NCI-H510A (cell line): ENCODE results near the gene PLPPR1.
"Not testable (repeated sequence)": the region's sequence is repeated elsewhere in the genome, so short reads cannot be mapped to it uniquely, and the experiment has no call there.

Experiments used
- DNase-seq: peaks from one replicate; lab custom pipeline; 2025; lab: John Stamatoyannopoulos, UW

PLPPR1 gene

GRCh38 chr9:101307051-101307450, 278.5 kb downstream of the PLPPR1 start:
- no peak for DNase-seq

DNA sequence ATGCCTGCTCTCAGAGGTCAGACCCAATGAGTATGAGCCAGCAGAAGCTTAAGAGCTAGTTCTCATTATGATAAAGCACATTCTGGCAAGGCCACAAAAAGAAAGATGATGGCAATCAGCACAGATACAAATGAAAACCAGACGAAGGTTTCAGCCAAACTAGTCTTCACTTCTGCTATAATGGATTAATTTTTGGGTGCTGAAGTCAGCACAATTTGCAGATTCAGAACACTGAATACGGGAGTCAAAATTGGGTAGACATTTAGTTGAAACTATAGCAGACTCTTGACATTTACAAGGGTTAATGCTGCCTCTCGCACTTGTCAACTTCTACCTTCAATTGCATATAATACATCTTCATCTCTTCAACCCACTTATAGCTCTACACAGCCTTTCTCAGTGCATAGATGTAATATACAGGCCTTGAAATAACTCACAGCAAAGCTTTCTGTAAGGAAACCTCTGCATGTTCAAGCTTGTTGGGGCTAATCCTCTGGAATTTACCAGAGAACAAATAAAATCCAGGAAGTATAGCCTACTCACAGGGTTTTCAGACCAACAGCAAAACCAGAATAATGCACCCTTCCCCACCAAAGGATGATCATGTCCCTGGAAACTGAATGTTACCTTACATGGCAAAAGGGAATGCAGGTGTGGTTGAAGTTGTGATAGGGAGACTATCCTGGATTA, 279.1 kb downstream of the PLPPR1 start:
- no peak for DNase-seq

DNA sequence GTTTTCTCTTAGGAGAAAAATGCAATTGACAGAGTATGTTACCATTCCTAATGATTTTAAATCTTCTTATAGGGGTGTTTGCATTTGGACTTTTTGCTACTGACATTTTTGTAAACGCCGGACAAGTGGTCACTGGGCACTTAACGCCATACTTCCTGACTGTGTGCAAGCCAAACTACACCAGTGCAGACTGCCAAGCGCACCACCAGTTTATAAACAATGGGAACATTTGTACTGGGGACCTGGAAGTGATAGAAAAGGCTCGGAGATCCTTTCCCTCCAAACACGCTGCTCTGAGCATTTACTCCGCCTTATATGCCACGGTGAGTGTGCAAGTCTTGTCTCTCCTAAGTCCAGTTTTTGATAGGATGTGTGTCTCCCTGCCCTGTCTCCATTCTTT, 280.6 kb downstream of the PLPPR1 start:
- DNase-seq = no peak

GRCh38 chr9:101311191-101311590, 282.7 kb downstream of the PLPPR1 start:
- no peak for DNase-seq

GRCh38 chr9:101311758-101312420, 283.4 kb downstream of the PLPPR1 start:
- DNase-seq = peak; percentile 12

DNA sequence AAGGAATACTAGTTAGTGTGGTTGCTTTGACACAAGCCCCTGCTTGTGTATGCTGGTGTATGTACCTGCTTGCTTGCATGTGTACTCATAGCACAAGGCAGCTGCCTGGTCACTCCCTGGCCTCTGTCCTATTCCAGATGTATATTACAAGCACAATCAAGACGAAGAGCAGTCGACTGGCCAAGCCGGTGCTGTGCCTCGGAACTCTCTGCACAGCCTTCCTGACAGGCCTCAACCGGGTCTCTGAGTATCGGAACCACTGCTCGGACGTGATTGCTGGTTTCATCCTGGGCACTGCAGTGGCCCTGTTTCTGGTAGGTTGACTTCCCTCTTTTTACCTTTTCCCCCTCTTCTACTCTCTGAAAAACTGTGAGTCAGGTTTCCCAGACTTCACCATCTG, 284.1 kb downstream of the PLPPR1 start:
- no peak for DNase-seq

- no peak for DNase-seq
Measured at GRCh38 chr9:101315112-101315450, 286.6 kb downstream of the PLPPR1 start.

- DNase-seq = no peak
Measured at GRCh38 chr9:101317735-101318134, 289.2 kb downstream of the PLPPR1 start.

DNA sequence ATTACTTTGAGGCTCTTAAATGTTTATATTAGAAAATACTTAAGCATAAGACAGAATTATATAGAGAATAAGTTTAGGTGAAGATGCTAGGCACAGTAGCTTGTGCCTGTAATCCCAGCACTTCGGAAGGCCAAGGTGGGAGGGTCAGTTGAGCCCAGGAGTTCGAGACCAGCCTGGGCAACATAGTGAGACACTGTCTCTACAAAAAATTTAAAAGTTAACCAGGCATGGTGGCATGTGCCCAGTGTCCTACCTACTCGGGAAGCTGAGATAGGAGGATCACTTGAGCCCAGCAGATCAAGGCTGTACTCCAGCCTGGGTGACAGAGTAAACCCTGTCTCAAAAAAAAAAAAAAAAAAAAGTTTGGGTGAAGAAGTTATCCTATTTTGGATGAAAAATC, 294.6 kb downstream of the PLPPR1 start:
- DNase-seq = no peak

GRCh38 chr9:101324245-101324804, 295.8 kb downstream of the PLPPR1 start:
- no peak for DNase-seq

- no peak for DNase-seq
Measured at GRCh38 chr9:101325053-101325452, 296.5 kb downstream of the PLPPR1 start.

- no peak for DNase-seq
Measured at GRCh38 chr9:101326035-101326434, 297.5 kb downstream of the PLPPR1 start.

DNA sequence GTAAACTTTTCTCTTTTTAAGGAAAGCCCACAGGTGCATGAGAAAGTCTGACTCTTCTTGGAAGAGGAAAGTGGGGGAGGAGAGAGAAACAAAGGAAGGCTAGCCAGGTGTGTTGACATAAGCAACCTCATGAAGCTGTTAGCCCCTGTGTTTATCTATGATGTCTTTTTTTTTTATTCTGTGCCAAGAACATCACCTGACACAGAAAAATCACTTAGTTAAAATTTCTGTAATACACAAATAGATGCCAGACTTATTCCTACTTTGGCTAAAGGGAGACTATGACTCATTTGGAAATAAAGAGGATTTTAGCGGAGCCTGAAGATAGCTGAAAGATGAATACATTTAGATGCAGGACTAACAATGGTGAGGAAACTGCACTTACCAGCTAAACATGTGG, 298.0 kb downstream of the PLPPR1 start:
- DNase-seq = peak; percentile 6

DNA sequence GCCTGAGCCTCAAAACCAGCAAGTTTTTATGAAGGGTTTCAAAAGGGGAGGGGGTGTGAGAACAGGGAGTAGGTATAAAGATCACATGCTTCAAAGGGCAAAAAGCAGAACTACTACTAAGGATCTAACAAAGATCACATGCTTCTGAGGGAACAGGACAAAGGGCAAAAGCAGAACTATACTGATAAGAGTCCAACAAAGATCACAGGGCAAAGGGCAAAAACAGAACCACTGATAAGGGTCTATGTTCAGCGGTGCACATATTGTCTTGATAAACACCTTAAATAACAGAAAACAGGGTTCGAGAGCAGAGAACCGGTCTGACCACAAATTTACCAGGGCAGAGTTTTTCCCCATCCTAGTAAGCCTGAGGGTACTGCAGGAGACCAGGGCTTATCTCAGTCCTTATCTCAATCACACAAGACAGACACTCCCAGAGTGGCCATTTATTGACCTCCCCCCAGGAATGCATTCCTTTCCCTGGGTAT, 298.9 kb downstream of the PLPPR1 start:
- not testable (repeated sequence) for DNase-seq

- DNase-seq = no peak
Measured at GRCh38 chr9:101332362-101332761, 303.8 kb downstream of the PLPPR1 start.

- DNase-seq = no peak
Measured at GRCh38 chr9:101333490-101333889, 305.0 kb downstream of the PLPPR1 start.

DNA sequence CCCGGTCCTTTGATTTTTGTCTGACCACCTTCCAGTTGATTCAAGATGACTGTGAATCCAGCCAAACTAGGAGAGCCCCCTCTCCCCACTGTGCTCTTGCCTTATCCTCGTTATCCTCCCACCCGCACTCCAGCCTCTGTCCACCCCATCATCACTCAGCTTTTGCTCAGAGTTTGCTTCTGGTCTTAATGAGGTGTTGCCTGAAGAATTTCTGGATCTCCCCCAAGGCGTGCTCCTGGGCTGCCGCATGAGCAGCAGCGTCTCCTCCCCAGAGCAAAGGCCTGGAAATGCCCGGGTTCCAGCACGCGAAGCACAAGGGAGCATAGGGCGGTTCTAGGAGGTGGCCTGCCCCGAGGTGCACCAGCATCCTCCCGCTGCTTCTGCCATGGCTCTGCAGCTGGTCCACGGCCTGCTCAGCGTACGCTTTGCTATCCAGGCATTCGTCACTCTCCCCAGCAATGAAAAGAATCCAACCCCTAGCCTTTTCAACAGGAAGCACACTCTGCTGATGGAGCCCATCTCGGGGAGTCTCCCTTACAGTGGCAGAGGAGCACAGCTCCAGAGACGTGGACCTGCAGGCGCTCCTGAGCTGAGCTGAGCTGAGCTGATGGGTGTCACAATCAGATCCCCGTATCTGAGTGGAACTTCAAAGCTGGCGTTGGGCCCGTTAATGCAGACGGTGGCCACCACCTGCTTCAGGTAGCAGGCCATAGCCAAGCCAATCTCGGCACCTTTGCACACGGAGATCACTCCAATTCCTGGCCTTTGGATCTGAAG, 305.6 kb downstream of the PLPPR1 start:
- DNase-seq = no peak

GRCh38 chr9:101336091-101336490, 307.6 kb downstream of the PLPPR1 start:
- DNase-seq = no peak

DNA sequence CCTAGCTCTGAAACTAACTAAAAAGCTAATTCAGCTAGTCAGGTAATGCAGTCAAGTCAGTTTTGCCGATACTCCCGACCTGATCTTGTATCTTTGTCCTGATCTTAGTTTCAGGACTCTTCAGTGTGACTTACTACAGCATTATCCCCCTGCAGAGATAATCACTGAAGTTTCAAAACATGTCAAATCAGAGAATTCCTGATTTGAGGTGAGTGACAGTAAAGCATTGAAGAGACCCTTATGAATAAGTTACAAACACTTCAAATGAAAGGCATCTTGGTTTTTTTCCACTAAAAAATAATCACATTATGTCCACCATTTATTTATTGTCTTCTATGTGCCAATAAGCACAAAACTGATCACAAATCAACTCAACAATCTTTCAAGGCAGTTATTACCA, 308.7 kb downstream of the PLPPR1 start:
- no peak for DNase-seq

DNA sequence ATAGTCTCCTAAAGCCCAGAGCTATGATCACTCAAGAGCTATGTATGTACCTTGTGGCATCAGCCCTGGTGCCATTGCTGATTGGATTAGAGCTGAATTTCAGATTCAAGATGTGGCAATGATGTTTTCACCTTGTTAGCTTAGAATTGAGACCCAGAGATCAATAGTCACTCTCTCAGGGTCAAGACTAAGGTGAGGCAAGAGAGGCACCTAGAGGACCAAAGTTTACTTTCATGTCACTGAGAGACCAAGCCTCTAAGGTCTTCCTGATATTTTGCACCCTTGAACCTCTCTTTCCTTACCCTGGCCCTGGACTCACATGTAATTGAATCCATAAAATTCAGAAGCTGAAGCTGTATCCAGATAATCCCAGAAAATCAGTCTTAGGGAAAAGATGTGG, 313.4 kb downstream of the PLPPR1 start:
- no peak for DNase-seq

DNA sequence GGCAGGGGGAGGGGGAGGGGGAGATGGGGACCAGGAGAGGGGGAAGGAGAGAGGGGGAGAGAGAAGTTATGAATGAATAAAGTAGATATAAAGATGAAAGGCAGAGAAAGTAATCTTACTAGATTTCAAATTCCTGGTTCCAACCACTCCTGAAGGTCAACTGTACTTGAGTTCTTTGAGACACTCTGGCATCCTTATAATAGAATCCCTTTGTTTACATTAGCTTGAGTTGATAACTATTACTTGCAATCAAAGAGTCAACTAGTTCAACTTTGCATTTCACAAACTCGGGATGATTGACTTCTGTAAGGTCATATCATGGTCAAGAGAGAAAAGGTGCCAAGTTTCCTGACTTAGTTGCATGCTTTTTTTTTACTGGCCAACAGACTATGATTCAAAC, 314.1 kb downstream of the PLPPR1 start:
- no peak for DNase-seq

DNA sequence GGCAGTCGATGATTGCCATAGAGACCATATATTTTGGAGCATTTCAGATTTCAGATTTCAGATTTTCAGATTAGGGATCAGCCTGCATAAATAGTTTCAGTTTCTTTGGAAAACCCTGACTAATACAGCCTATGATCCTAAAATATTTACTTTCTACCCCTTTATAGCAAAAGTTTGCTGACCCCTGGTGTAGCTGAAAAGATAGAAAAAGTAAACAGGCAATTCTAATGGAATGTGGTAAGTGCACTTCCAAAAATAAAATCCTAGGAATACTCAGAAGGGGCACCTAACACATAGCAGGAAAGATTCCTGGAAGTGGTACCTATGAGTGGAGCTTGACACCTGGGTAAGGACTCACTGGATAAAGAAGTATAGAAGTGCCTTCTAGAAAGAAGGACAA, 321.8 kb downstream of the PLPPR1 start:
- no peak for DNase-seq
